ENCODE data around the gene CDNF.

CDNF gene

GRCh38 chr10:14787938-14788337 is 49.9 kb downstream of the CDNF start:
- DNase-seq (ENCODE audit: low read depth): no peak

- DNase-seq (ENCODE audit: low read depth): no peak
These were observed 53.3 kb downstream of the CDNF start for GRCh38 chr10:14784459-14785055.

- DNase-seq (ENCODE audit: low read depth): no peak
These were observed 55.0 kb downstream of the CDNF start for GRCh38 chr10:14782691-14783363.

GRCh38 chr10:14781763-14782162 is 56.1 kb downstream of the CDNF start:
- no peak for DNase-seq (ENCODE audit: low read depth)

GRCh38 chr10:14779001-14779651 is 58.7 kb downstream of the CDNF start:
- no peak for DNase-seq (ENCODE audit: low read depth)

- no peak for DNase-seq (ENCODE audit: low read depth)
These were observed 61.3 kb downstream of the CDNF start for GRCh38 chr10:14776546-14776945.

- DNase-seq (ENCODE audit: low read depth): no peak
These were observed 62.2 kb downstream of the CDNF start for GRCh38 chr10:14775656-14776055.

GRCh38 chr10:14774797-14775196 is 63.0 kb downstream of the CDNF start, which contains the start of gene FAM107B:
Gene FAM107B (minus strand): TSS chr10:14774897. CDS start chr10:14774663, 234 bp downstream.
- DNase-seq (ENCODE audit: low read depth): no peak

GRCh38 chr10:14774214-14774580 is 63.6 kb downstream of the CDNF start:
- no peak for DNase-seq (ENCODE audit: low read depth)

- DNase-seq (ENCODE audit: low read depth): no peak
These were observed 64.2 kb downstream of the CDNF start for GRCh38 chr10:14773551-14774213.

GRCh38 chr10:14772399-14772798 is 65.4 kb downstream of the CDNF start:
- no peak for DNase-seq (ENCODE audit: low read depth)

- DNase-seq (ENCODE audit: low read depth): no peak
These were observed 66.9 kb downstream of the CDNF start for GRCh38 chr10:14770927-14771326.

All from activated T-cell treated with anti-CD3 and anti-CD28 coated beads for 1 hour (primary cell).